Muscle of leg (tissue), 11 donors: ENCODE measurements around the gene PTRH1. TPM values are rescaled to one million over a fixed set of nuclear protein-coding genes. Genes with fewer than 3 reads are reported as not detected.

Source experiments
- DNase-seq: peaks from one replicate; pipeline ENCODE4 v3.0.0; 2013
- H3K27ac ChIP-seq: one replicate; pipeline ENCODE4 v1.5.1; 2013; ENCODE audit warnings: mild to moderate bottlenecking, low read length, control low read depth
- H3K27me3 ChIP-seq: one replicate; pipeline ENCODE4 v1.6.1; 2013; ENCODE audit warnings: low read length; ENCODE audit not compliant: control insufficient read depth, insufficient read depth
- H3K36me3 ChIP-seq: one replicate; pipeline ENCODE4 v1.6.1; 2013; ENCODE audit warnings: low read length; ENCODE audit not compliant: control insufficient read depth, insufficient read depth
- H3K4me1 ChIP-seq: one replicate; pipeline ENCODE4 v1.6.1; 2013; ENCODE audit warnings: low read length; ENCODE audit not compliant: control insufficient read depth, insufficient read depth
- H3K4me3 ChIP-seq: one replicate; pipeline ENCODE4 v1.5.1; 2013; ENCODE audit warnings: low read length, control low read depth
- H3K9me3 ChIP-seq: replicated peaks from 2 replicates; pipeline ENCODE4 v1.6.1; 2013; ENCODE audit warnings: low read depth, low read length; ENCODE audit not compliant: control insufficient read depth
- WGBS: methylation state at CpG from one replicate; pipeline ENCODE4 v1.1.5; 2013; ENCODE audit warnings: missing lambda C conversion rate; ENCODE audit not compliant: insufficient coverage; 5-methylcytosine and 5-hydroxymethylcytosine counted together
- polyA plus RNA-seq, 8 donors: library from polyadenylated mRNA; unstranded; fragments of 120-200 nt; gene quantifications; one replicate each; pipeline versions ENCODE4 v1.2.1 to v1.2.3, GENCODE V29; 2013; ENCODE audit warnings: inconsistent platforms in 1 of 8, low replicate concordance in 1 of 8; ENCODE audit not compliant: insufficient read length in 8 of 8, insufficient read depth in 1 of 8
- total RNA-seq: library from RNA; stranded (reverse); fragments of 120-200 nt; gene quantifications from one replicate; pipeline ENCODE4 v1.2.4, GENCODE V29; 2013

Gene PTRH1
- total and polyA plus RNA-seq, 9 donors, result 7.5 to 11.1 (median 9.4) TPM

GRCh38 chr9:127731938-127732337 lies 16.5 kb upstream of the PTRH1 start:
- no peaks in the 10 kb centered on the region for H3K27me3 ChIP-seq
- no peaks in the 10 kb centered on the region for H3K9me3 ChIP-seq
- no peak overlapping the region for H3K27ac ChIP-seq
- no peak for DNase-seq
- no peak overlapping the region for H3K4me3 ChIP-seq
- peaks cover 14% of the 10 kb centered on the region for H3K4me1 ChIP-seq
- whole genome bisulfite sequencing, result 70% methylated on average over 16 of the region's 16 CpGs
- H3K36me3 ChIP-seq, result peaks cover 31% of the 10 kb centered on the region

GRCh38 chr9:127730799-127731410 lies 15.4 kb upstream of the PTRH1 start:
- 83% methylated on average over 9 of the region's 9 CpGs for WGBS
- Histone ChIP-seq H3K4me1 (peaks cover 14% of the 10 kb centered on the region), H3K9me3 (no peaks in the 10 kb centered on the region), H3K27me3 (no peaks in the 10 kb centered on the region), H3K4me3 (no peak overlapping the region), H3K36me3 (peaks cover 31% of the 10 kb centered on the region), H3K27ac (no peak overlapping the region)
- no peak for DNase-seq

GRCh38 chr9:127730262-127730661 lies 14.8 kb upstream of the PTRH1 start:
- H3K4me1 ChIP-seq, result peaks cover 8% of the 10 kb centered on the region
- H3K27me3 ChIP-seq, result no peaks in the 10 kb centered on the region
- H3K36me3 ChIP-seq, result peaks cover 31% of the 10 kb centered on the region
- H3K9me3 ChIP-seq, result no peaks in the 10 kb centered on the region
- H3K4me3 ChIP-seq, result no peak overlapping the region
- DNase-seq, result no peak
- no peak overlapping the region for H3K27ac ChIP-seq
- 70% methylated on average over 4 of the region's 9 CpGs for WGBS

GRCh38 chr9:127729522-127730256 lies 14.2 kb upstream of the PTRH1 start:
- Histone ChIP-seq H3K4me3 (no peak overlapping the region), H3K27me3 (no peaks in the 10 kb centered on the region), H3K36me3 (peaks cover 31% of the 10 kb centered on the region), H3K4me1 (peaks cover 9% of the 10 kb centered on the region), H3K27ac (no peak overlapping the region), H3K9me3 (no peaks in the 10 kb centered on the region)
- 80% methylated on average over 14 of the region's 18 CpGs for WGBS
- no peak for DNase-seq

- Histone ChIP-seq H3K4me3 (no peak overlapping the region), H3K4me1 (peaks cover 10% of the 10 kb centered on the region), H3K9me3 (no peaks in the 10 kb centered on the region), H3K36me3 (peaks cover 28% of the 10 kb centered on the region), H3K27ac (no peak overlapping the region), H3K27me3 (no peaks in the 10 kb centered on the region)
- WGBS, result 85% methylated on average over 5 of the region's 8 CpGs
- no peak for DNase-seq
Observed at GRCh38 chr9:127728808-127729207, 13.3 kb upstream of the PTRH1 start.

GRCh38 chr9:127726871-127727270 lies 11.4 kb upstream of the PTRH1 start:
- Histone ChIP-seq H3K27ac (no peak overlapping the region), H3K4me1 (peaks cover 11% of the 10 kb centered on the region), H3K4me3 (no peak overlapping the region), H3K9me3 (no peaks in the 10 kb centered on the region), H3K36me3 (peaks cover 9% of the 10 kb centered on the region), H3K27me3 (no peaks in the 10 kb centered on the region)
- DNase-seq, result no peak
- WGBS, result 74% methylated on average over 8 of the region's 8 CpGs

GRCh38 chr9:127724012-127724411 lies 8.5 kb upstream of the PTRH1 start:
- H3K27ac ChIP-seq, result no peak overlapping the region
- 44% methylated on average over 20 of the region's 23 CpGs for WGBS
- H3K36me3 ChIP-seq, result no peaks in the 10 kb centered on the region
- H3K4me1 ChIP-seq, result peaks cover 11% of the 10 kb centered on the region
- H3K4me3 ChIP-seq, result no peak overlapping the region
- DNase-seq, result no peak
- no peaks in the 10 kb centered on the region for H3K9me3 ChIP-seq
- H3K27me3 ChIP-seq, result no peaks in the 10 kb centered on the region

GRCh38 chr9:127723444-127723843 lies 8.0 kb upstream of the PTRH1 start:
- H3K4me1 ChIP-seq, result peaks cover 11% of the 10 kb centered on the region
- no peaks in the 10 kb centered on the region for H3K27me3 ChIP-seq
- no peaks in the 10 kb centered on the region for H3K36me3 ChIP-seq
- no peak for DNase-seq
- no peaks in the 10 kb centered on the region for H3K9me3 ChIP-seq
- H3K4me3 ChIP-seq, result no peak overlapping the region
- WGBS, result 64% methylated on average over 4 of the region's 5 CpGs
- H3K27ac ChIP-seq, result no peak overlapping the region

- Histone ChIP-seq H3K36me3 (no peaks in the 10 kb centered on the region), H3K27me3 (no peaks in the 10 kb centered on the region), H3K4me3 (no peak overlapping the region), H3K27ac (no peak overlapping the region), H3K4me1 (peaks cover 11% of the 10 kb centered on the region), H3K9me3 (no peaks in the 10 kb centered on the region)
- WGBS, result 89% methylated on average over 12 of the region's 13 CpGs
- no peak for DNase-seq
Observed at GRCh38 chr9:127723013-127723412, 7.5 kb upstream of the PTRH1 start.

- Histone ChIP-seq H3K27me3 (no peaks in the 10 kb centered on the region), H3K36me3 (no peaks in the 10 kb centered on the region), H3K4me1 (peaks cover 11% of the 10 kb centered on the region), H3K9me3 (no peaks in the 10 kb centered on the region), H3K4me3 (no peak overlapping the region), H3K27ac (no peak overlapping the region)
- no peak for DNase-seq
- 67% methylated on average over 6 of the region's 12 CpGs for WGBS
Observed at GRCh38 chr9:127722055-127722745, 6.7 kb upstream of the PTRH1 start.
